ENCODE measurements around the gene UNC93B1.
"Not testable (repeated sequence)": the region's sequence is repeated elsewhere in the genome, so short reads cannot be mapped to it uniquely, and the experiment has no call there.

The UNC93B1 gene

GRCh38 chr11:67998150-67999045 lies 5.5 kb downstream of the UNC93B1 start:
- POLR2A ChIA-PET: no interaction called here
- CTCF ChIA-PET: interaction anchor here (0.9 to 1.3 kb wide), 2 partner anchors 11 to 43 kb away, joined by 3 read pairs; no protein-coding TSS in a partner anchor
- TF ChIP-seq, protein P1, sequence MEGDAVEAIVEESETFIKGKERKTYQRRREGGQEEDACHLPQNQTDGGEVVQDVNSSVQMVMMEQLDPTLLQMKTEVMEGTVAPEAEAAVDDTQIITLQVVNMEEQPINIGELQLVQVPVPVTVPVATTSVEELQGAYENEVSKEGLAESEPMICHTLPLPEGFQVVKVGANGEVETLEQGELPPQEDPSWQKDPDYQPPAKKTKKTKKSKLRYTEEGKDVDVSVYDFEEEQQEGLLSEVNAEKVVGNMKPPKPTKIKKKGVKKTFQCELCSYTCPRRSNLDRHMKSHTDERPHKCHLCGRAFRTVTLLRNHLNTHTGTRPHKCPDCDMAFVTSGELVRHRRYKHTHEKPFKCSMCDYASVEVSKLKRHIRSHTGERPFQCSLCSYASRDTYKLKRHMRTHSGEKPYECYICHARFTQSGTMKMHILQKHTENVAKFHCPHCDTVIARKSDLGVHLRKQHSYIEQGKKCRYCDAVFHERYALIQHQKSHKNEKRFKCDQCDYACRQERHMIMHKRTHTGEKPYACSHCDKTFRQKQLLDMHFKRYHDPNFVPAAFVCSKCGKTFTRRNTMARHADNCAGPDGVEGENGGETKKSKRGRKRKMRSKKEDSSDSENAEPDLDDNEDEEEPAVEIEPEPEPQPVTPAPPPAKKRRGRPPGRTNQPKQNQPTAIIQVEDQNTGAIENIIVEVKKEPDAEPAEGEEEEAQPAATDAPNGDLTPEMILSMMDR (IDR thresholded peaks at IDR 0.05; ENCODE audit: control extremely low read depth, extremely low read depth, low read depth, missing control alignments): no peak
- DNase-seq (ENCODE audit: extremely low spot score): no peak

DNA sequence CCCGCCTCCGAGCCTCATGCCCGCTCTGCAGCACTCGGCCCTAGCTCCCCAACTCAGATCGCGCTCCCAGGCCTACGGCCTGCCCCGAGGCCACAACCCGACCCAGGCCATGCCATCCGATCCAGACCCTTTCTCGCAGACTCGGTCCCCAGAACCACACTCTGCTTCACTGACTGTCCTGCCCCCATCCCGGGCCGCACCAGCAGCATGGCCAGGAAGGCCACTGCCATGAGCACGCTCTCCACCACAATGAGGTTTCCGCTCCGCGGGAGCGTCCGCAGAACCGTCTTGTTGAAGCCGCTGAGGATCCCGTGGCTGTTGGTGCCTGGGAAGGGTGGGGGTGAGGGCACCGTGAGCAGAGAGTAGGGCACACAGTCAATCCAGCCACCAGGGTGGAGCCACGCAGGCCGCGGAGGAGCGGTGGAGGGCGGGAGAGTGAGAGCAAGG lies 6.4 kb downstream of the UNC93B1 start:
- POLR2A ChIA-PET: no interaction called here
- no peak for DNase-seq (ENCODE audit: extremely low spot score)
- CTCF ChIA-PET: no interaction called here
- TF ChIP-seq, protein P1 (IDR thresholded peaks at IDR 0.05; ENCODE audit: control extremely low read depth, extremely low read depth, low read depth, missing control alignments): no peak

- CTCF ChIA-PET: no interaction called here
- DNase-seq (ENCODE audit: extremely low spot score): no peak
- TF ChIP-seq, protein P1 (IDR thresholded peaks at IDR 0.05; ENCODE audit: control extremely low read depth, extremely low read depth, low read depth, missing control alignments): no peak
- POLR2A ChIA-PET: no interaction called here
Measured at GRCh38 chr11:67996622-67997474, 7.0 kb downstream of the UNC93B1 start.

GRCh38 chr11:67996051-67996450 lies 7.8 kb downstream of the UNC93B1 start:
- ChIA-PET POLR2A (no interaction called here), CTCF (no interaction called here)
- DNase-seq (ENCODE audit: extremely low spot score): no peak
- TF ChIP-seq, protein P1 (IDR thresholded peaks at IDR 0.05; ENCODE audit: control extremely low read depth, extremely low read depth, low read depth, missing control alignments): no peak

GRCh38 chr11:67995579-67995978 lies 8.3 kb downstream of the UNC93B1 start:
- CTCF ChIA-PET; DNase-seq (ENCODE audit: extremely low spot score); POLR2A ChIA-PET: not testable (repeated sequence)

DNA sequence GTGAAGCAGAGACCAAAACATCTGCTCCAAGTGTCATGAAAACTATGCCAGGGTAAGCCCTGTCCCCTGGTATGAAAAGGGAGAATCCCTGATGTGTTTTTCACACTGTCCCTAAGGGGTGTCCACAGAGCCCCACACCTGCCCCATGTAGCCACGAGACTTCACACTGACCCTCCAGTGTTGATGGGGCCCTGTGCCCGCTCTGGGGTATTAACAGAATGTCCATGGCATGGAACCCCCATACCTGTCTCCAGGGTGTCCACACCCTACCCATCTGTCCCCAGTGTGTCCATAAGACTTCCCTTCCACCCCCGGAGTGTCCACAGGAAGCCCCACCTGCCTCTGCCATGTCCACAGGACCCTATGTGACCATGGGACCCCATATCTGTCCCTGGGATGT lies 8.8 kb downstream of the UNC93B1 start:
- DNase-seq (ENCODE audit: extremely low spot score): not testable (repeated sequence)
- CTCF ChIA-PET: interaction anchor here (1.4 kb wide), 1 partner anchor 8 kb away, joined by 8 read pairs; no protein-coding TSS in a partner anchor

GRCh38 chr11:67994387-67994786 lies 9.5 kb downstream of the UNC93B1 start:
- POLR2A ChIA-PET; DNase-seq (ENCODE audit: extremely low spot score): not testable (repeated sequence)
- CTCF ChIA-PET: interaction anchor here (0.8 to 1.4 kb wide), 7 partner anchors 8 to 43 kb away, joined by 3 to 8 read pairs (median 3); no protein-coding TSS in a partner anchor

More for the DNA sequence above, 8.8 kb downstream of the UNC93B1 start:
- POLR2A ChIA-PET: not testable (repeated sequence)

GRCh38 chr11:67993821-67994220 lies 10.1 kb downstream of the UNC93B1 start:
- POLR2A ChIA-PET: not testable (repeated sequence)

DNA sequence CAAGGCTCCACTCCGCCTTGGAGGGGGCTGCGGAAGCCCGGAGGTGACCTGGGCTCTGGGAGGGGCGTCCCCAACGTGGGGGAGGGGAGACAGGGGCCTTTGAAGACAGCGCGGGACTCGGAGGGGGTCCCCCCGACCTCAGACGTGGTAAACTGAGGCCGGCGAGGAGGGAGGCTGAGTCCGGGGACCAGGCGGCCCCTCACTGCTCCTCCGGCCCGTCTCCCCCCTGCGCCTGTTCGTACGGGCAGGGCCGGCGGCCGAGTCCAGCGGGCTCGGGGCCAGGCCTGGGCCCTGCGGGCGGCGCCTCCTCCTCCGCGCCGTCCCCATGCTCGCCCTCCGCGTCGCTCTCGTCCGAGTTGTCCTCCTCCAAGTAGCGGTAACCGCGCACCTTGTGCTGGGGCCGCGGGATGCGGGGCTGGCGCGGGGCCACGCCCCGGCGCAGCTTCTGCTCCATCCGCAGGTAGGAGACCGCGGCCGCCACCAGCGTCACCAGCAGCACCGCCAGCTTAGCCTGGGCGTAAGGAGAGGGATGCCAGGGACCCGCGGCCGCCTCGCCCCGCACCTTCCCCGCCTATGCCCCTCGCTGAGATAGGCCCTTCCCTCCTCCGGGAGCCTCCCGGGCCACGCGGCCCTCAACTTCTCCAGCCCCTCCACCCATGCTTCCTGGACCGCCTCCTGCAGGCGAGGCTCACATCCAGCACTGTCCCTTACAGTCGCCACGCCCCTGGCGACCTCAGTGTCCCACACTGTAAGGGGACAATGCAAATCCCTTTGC lies 12.4 kb downstream of the UNC93B1 start:
- CTCF ChIA-PET; DNase-seq (ENCODE audit: extremely low spot score); POLR2A ChIA-PET: not testable (repeated sequence)

More at GRCh38 chr11:67993821-67994220, 10.1 kb downstream of the UNC93B1 start:
- DNase-seq (ENCODE audit: extremely low spot score): not testable (repeated sequence)
- TF ChIP-seq, protein P1 (IDR thresholded peaks at IDR 0.05; ENCODE audit: control extremely low read depth, extremely low read depth, low read depth, missing control alignments): peak; percentile 62
- CTCF ChIA-PET: interaction anchor here (0.8 to 1.4 kb wide), 7 partner anchors 9 to 43 kb away, joined by 3 to 8 read pairs (median 3); no protein-coding TSS in a partner anchor

DNA sequence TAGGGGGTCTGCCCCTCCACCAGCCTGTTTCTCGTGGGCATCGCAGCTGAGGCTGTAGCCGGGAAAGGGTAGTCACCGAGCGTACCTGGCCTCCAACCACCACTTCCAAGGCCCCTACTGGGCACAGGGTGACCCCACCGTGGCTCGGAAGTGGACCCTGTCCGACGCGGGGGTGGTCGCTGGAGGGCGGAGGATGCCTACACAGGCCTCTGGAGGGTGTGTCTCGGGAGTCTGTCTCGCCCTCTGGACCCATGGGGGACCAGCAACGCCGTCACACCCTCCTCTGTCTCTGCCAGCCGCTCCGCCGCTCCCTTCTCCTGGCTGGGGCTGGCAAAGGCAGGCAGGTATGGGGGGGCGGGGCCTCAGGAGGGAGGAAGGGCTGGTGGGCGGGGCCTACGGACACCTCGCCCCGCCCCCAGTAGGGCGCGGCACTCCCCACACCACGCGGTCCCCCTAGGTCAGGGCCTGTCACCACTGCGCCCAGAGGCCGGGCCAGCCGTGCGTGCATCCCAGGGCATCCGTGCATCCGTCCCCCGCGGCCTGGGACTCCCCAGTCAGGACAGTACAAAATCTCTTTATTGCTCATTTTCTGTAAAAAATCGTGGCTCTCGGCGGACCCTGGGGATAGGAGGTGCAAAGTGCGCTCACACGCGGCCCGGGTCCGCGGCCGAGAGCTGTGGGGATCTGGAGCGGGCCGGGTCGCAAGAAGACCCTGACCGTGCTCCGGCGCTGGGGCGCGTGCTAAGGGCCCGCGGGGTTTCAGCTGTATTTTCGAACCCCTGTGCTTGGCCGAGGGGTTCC lies 13.2 kb downstream of the UNC93B1 start:
- DNase-seq (ENCODE audit: extremely low spot score): peak; percentile 28
- CTCF ChIA-PET, POLR2A ChIA-PET: not testable (repeated sequence)

Measured in GM10248 (cell line).